EL (cell line): ENCODE data around the gene SLC22A14.

ENCODE experiments used
- DNase-seq: peaks from one replicate; pipeline ENCODE4 v3.0.0-alpha.2; 2016

SLC22A14 gene

GRCh38 chr3:38346587-38347410, 64.7 kb downstream of the SLC22A14 start, which contains the start of gene XYLB:
Gene XYLB (plus strand): TSS chr3:38346785. CDS start chr3:38346869, 84 bp downstream.
- DNase-seq, result peak; percentile 83

GRCh38 chr3:38347421-38348200, 65.5 kb downstream of the SLC22A14 start:
- no peak for DNase-seq

- peak; percentile 68 for DNase-seq
These were observed 66.8 kb downstream of the SLC22A14 start for GRCh38 chr3:38348903-38349302.

- DNase-seq, result peak; percentile 62
These were observed 67.7 kb downstream of the SLC22A14 start for GRCh38 chr3:38349684-38350359.

- DNase-seq, result peak; percentile 72
These were observed 71.1 kb downstream of the SLC22A14 start for GRCh38 chr3:38353151-38353550.

- DNase-seq, result peak; percentile 70
These were observed 72.7 kb downstream of the SLC22A14 start for GRCh38 chr3:38354588-38355330.

- no peak for DNase-seq
These were observed 76.9 kb downstream of the SLC22A14 start for GRCh38 chr3:38359038-38359437.

GRCh38 chr3:38360345-38360744, 78.3 kb downstream of the SLC22A14 start:
- DNase-seq, result no peak

- DNase-seq, result no peak
These were observed 79.4 kb downstream of the SLC22A14 start for GRCh38 chr3:38361496-38361895.

GRCh38 chr3:38362825-38363224, 80.7 kb downstream of the SLC22A14 start:
- DNase-seq, result no peak

GRCh38 chr3:38364721-38365400, 82.8 kb downstream of the SLC22A14 start:
- DNase-seq, result no peak

- DNase-seq, result no peak
These were observed 83.5 kb downstream of the SLC22A14 start for GRCh38 chr3:38365469-38366062.

GRCh38 chr3:38366082-38366481, 84.0 kb downstream of the SLC22A14 start:
- no peak for DNase-seq

GRCh38 chr3:38367779-38368178, 85.7 kb downstream of the SLC22A14 start:
- DNase-seq, result no peak
